Effector memory CD8-positive, alpha-beta T cell (primary cell): ENCODE measurements around the gene CERS2.

Experiments used
- ATAC-seq: fragments of 150-1000 bp; cut with Tn5 transposase; replicated peaks from 2 replicates; pipeline ENCODE4 v1.10.0; 2021; ENCODE audit warnings: mild to moderate bottlenecking, moderate library complexity
- DNase-seq, 3 experiments: peaks; one replicate each; pipeline ENCODE4 v3.0.0; 2021
- H3K27ac Mint-ChIP-seq, 2 donors: one replicate each; pipeline ENCODE4 v1.8.0; 2022; ENCODE audit warnings: mild to moderate bottlenecking in 2 of 2, mixed read lengths in 2 of 2, moderate library complexity in 2 of 2
- H3K27me3 Mint-ChIP-seq, 2 donors: one replicate each; pipeline ENCODE4 v1.8.0; 2022; ENCODE audit warnings: mixed read lengths in 2 of 2
- H3K36me3 Mint-ChIP-seq: one replicate; pipeline ENCODE4 v1.8.0; 2022; ENCODE audit warnings: mild to moderate bottlenecking, moderate library complexity, mixed read lengths; ENCODE audit not compliant: insufficient read depth
- H3K4me1 Mint-ChIP-seq, 2 donors: one replicate each; pipeline ENCODE4 v1.8.0; 2022; ENCODE audit warnings: low read depth in 2 of 2, mixed read lengths in 2 of 2
- H3K4me3 Mint-ChIP-seq, 2 donors: one replicate each; pipeline ENCODE4 v1.8.0; 2022; ENCODE audit warnings: mild to moderate bottlenecking in 2 of 2, mixed read lengths in 2 of 2, moderate library complexity in 2 of 2
- H3K9me3 Mint-ChIP-seq, 2 donors: one replicate each; pipeline ENCODE4 v1.8.0; 2022; ENCODE audit warnings: mixed read lengths in 2 of 2

Gene CERS2

DNA sequence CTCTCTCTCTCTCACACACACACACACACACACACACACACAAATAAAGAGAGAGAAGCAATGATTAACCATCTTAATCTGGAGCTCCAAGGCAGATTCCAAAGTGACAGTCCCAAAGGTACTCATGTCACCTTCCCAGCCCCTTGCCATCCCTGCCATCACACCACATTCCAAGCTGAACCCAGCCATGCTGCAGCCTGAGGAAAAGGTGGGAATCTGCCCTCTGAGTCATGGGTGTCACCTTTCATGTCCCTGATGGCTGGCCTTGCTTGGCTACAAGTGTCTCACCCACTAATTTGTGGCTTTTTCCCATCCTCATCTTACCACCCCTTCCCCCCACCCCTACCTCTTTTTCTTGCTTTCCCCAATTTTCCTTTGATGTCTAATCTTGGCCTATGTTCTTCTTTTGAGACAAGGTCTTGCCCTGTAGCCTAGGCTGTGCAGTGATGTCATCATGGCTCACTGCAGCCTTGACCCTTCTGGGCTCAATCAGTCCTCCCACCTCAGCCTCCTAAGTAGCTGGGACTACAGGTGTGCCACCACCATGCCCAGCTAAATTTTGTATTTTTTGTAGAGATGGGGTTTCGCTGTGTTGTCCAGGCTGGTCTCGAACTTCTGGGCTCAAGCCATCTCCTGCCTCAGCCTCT lies 10.7 kb upstream of the CERS2 start:
- ATAC-seq (no peak), DNase-seq (no peak)
- H3K27me3 Mint-ChIP-seq, result no peaks in the 10 kb centered on the region
- no peaks in the 10 kb centered on the region for H3K36me3 Mint-ChIP-seq
- no peak overlapping the region for H3K4me3 Mint-ChIP-seq
- no peaks in the 10 kb centered on the region for H3K4me1 Mint-ChIP-seq
- H3K27ac Mint-ChIP-seq, result peak overlapping the region in 1 of 2 donors; percentile 2
- H3K9me3 Mint-ChIP-seq, result no peaks in the 10 kb centered on the region

DNA sequence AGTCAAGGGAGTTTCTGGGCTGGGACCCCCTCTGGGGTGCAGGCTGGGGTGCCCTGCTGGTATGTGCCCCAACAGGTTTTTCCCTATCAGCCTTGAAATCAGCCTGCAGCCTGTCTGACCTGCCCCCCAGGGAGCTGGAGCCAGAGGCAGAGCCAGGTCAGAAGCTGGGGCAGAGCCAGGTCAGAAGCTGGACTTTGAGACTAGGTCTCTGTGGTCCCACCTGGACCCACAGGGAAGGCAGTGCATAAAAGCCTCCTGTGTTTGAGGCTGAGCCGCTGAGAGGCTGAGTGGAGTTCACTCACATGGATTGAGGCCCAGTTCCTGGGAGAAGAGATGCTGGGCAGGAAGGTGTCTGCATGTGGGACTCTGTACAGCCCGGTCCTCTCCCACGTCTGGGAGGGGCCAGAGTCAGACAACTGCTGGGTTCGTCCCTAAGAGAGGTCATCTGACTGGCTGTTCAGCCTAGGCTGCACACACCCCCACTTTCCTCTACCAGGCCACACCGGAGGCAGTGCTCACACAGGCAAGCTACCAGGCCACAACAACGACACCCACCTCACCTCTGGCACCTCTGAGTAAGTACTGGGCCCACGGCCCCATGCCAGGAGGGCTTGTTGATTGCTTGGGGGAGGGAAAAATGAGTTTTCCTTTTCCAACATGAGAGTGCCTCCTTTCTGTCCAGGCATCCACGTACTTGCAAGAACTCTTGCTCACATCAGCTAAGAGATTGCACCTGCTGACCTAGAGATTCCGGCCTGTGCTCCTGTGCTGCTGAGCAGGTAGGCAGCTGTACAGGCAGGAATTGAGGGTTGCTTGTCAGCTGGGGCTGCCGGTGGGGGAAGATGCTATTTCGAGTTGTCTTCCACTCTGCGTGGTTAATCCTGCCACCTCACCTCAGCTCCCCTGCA lies 7.4 kb upstream of the CERS2 start, which contains the start of gene ANXA9:
Gene ANXA9 (plus strand): TSS at position 488 of the 908 bp plus-strand sequence. CDS start 814 bp downstream, outside the sequence.
- H3K9me3 Mint-ChIP-seq, result no peaks in the 10 kb centered on the region
- no peak within 1 kb of the TSS for H3K27ac Mint-ChIP-seq
- peaks cover 5% of the 10 kb centered on the region for H3K36me3 Mint-ChIP-seq
- no peaks in the 10 kb centered on the region for H3K27me3 Mint-ChIP-seq
- peaks cover 7 to 14% of the 10 kb centered on the region in 2 donors for H3K4me1 Mint-ChIP-seq
- DNase-seq (no peak), ATAC-seq (no peak)
- no peak within 1 kb of the TSS for H3K4me3 Mint-ChIP-seq

DNA sequence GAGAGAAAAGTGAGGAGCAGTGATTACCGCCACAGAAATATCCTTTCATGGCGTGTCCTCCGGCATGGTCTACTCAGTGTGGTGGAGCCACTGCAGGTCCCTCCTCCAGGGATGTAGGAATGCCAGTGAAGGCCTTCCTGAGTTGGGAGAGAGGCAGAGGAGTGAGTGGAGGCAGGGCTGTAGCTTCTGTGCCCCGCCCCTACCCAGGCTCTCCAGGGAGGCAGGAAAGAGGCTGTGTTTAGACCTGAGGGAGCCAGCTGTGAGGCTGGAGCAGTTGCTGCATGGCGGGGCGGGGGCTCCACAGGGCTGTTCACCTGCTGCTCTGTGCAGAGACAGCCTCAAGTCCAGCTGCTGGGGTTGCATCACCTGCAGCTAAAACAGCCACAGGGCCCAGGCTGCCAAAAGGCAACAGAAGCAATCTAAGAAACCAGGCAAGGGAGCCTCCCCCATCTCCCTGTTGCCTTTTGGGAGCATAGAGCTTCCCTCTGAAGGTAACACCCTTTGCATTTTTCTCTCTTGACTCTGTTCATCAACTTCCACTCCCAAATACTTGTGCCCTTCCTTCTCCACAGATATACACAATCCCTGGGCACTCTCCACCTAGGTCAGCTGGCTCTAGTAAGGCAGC lies 6.7 kb upstream of the CERS2 start:
- H3K27me3 Mint-ChIP-seq, result no peaks in the 10 kb centered on the region
- peaks cover 15 to 21% of the 10 kb centered on the region in 2 donors for H3K4me1 Mint-ChIP-seq
- no peak overlapping the region for H3K4me3 Mint-ChIP-seq
- DNase-seq, result no peak
- H3K36me3 Mint-ChIP-seq, result peaks cover 5% of the 10 kb centered on the region
- H3K9me3 Mint-ChIP-seq, result no peaks in the 10 kb centered on the region
- no peak for ATAC-seq
- no peak overlapping the region for H3K27ac Mint-ChIP-seq

DNA sequence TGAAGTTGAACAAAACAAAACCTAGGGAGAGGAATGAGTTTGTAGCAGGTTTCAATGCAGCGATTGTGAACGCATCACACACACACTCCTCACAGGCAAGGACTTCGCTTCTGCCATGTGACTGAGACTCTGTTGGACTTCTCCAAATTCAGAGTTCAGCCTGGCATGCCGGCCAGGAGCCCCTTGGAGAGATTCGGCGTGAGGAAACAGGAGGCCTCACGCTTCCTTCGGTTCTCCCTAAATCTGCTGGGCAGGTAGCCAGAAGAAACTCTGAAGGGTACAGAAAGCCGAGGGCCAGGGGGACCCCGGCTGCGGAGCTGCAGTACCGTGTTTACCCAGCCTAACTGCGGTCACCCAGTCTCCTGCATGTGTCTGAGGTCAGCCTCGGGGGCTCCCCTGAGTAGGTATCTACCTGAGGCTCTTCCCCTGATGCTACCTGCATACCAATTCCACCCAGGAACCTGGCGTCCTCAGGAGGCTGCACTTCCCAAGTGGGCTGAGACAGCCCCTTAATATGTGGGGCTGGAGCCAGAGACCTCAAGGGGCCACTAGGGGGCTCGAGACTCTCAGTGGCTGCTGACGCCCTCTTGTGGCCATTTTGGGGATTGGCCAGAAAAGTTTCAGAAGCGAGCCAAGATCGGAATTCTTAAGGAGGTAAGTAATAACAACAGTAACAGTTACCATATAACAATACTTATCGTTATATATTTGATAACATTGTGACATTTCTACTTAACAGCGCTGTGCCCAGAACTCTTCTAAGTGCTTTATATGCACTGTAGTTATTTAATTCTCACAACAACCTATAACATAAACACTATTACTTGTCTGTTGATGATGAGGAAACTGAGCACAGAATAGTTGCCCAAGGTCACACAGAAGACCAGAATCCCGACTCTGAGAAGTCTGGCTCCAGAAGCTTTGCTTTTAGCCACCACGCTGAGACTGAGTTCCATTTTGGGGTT lies 4.7 kb upstream of the CERS2 start:
- Mint-ChIP-seq H3K27ac (peak overlapping the region in 1 of 2 donors; percentile 54), H3K4me3 (peak overlapping the region; percentile 40 to 82), H3K9me3 (no peaks in the 10 kb centered on the region), H3K36me3 (peaks cover 9% of the 10 kb centered on the region), H3K4me1 (peaks cover 17 to 25% of the 10 kb centered on the region in 2 donors), H3K27me3 (no peaks in the 10 kb centered on the region)
- ATAC-seq (peak; percentile 49), DNase-seq (peak; percentile 87 to 92 (median 89))

DNA sequence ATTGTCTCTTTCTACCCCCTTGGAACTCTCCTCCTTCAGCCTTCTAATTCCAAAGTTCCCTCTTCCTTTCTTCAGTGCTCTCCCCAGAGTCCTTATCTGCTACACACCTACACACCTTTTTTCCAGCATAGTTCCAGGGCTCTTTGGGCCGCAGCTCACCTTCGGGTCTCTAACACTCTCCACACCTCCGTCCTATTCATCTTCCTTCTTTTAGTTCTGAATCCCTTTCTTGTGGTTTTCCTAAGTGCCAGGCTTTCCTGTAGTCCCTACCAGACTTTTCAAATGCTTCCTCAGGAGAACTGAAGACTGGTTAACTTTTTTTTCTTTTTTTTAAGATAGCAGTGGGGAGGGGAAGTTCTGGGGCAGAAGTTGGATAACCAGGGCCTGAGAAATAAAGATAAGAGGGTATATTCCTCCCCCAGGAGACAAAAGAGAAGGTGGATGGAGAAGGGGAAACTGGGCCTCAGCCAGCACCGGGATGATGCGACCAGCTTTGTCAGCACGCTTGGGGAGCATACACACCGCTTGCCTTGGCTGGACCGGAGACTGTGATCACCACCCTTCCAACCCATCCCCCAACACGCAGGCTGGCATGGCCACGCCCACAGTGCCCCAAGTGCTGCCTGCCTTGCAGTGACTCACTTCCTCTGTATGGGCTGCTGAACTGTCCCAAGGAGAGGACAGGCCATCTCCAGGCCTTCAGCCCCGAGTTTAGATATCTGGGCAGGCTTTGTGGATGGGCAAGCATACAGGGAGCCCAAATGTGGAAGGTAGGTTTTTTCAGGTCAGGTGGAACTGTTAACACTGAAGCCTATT lies 2.5 kb upstream of the CERS2 start:
- Mint-ChIP-seq H3K27ac (peak overlapping the region; percentile 78 to 84), H3K9me3 (no peaks in the 10 kb centered on the region), H3K36me3 (peaks cover 12% of the 10 kb centered on the region), H3K4me3 (peak overlapping the region; percentile 82 to 85), H3K4me1 (peaks cover 34 to 41% of the 10 kb centered on the region in 2 donors), H3K27me3 (no peaks in the 10 kb centered on the region)
- DNase-seq, result peak; percentile 57 to 66 (median 63)
- ATAC-seq, result peak; percentile 35

DNA sequence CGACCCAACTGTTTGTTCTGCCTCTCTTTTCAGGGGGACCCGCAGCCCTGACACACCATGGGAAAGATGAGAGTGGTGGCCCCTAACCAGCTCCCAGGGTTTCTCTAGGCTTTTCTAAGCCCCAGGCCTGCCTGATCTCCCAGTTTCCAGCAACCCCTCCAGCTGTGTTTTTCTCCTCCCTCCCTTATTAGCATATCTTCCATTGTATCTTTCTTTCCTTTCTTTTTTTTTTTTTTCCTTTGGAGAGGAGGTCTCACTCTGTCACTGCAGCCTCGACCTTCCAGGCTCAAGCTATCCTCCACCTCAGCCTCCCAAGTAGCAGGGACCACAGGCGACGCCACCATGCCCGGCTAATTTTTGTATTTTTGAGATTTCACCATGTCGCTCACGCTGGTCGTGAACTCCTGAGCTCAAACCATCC lies 1.8 kb upstream of the CERS2 start:
- Mint-ChIP-seq H3K4me1 (peaks cover 41 to 48% of the 10 kb centered on the region in 2 donors), H3K36me3 (peaks cover 12% of the 10 kb centered on the region), H3K4me3 (peak overlapping the region; percentile 82 to 85), H3K27me3 (no peaks in the 10 kb centered on the region), H3K9me3 (no peaks in the 10 kb centered on the region), H3K27ac (peak overlapping the region; percentile 78 to 84)
- no peak for ATAC-seq
- no peak for DNase-seq

DNA sequence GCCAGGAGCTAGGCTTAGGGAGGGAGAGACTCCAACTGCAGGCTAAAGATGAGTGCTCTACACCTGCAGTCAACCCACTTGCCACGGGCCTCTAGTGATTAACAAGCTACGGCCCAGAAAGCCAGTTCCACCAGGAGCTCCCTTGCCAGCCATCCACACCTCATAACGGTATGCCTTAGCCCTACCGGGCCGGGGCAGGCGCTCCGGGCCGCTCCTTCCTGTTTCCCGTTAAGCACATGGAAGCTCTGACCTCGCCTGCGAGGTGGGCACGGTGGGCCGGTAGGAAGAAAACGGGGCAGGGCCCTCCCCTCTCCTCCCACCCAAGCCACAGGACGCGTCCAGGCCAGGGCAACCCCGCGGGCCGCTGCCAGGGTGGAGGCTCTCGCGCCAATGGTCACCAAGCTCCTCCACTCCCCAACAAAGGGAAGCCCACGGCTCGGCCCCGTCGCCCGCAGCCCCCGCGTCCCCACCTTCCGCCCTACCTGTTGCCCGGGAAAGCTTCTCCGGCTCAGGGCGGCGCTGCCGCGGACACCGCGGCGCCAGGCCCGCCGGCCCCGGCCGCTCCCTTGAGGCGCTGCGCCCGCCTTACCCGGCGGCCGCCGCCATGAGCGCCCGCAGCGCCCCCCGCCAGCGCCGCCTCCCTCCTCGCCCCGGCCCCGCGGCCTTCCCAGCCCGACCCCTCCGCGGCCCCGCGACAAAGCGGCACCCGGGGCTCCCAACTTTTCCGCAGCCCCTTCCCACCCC lies 627 bp downstream of the CERS2 start:
- H3K36me3 Mint-ChIP-seq, result peaks cover 12% of the 10 kb centered on the region
- no peaks in the 10 kb centered on the region for H3K27me3 Mint-ChIP-seq
- peak overlapping the region; percentile 92 to 95 for H3K27ac Mint-ChIP-seq
- DNase-seq, result peak; percentile 12 to 40 (median 17)
- peaks cover 55 to 56% of the 10 kb centered on the region in 2 donors for H3K4me1 Mint-ChIP-seq
- H3K4me3 Mint-ChIP-seq, result peak overlapping the region; percentile 85 to 92
- no peaks in the 10 kb centered on the region for H3K9me3 Mint-ChIP-seq
- ATAC-seq, result peak; percentile 45

DNA sequence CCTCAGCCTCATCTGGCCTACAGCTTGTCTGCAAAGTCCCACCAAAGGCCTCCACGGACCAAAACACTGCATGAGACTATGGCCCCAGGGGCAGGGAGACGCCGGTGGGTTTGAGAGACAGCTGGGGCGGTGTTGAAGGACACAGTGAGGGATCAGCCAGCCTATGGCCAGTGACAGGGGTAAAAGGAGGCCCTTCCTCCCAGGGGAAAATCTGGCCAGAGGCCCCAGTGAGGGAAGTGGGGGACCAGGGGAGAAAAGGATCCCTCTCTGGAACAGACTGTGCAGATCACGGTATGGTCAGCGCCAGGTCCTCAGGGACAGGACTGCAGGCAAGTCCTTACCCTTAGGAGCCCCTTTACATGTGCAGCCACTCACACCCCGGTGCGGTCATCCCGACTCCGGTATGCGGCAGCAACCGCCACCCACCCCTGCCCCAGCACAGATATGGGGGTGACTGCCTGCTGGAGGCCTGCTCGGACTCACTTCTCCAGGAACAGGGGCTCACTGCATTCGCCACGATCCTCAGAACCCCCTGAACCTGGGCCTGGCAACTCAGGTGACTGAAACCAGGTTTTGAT lies 1.3 kb downstream of the CERS2 start:
- ATAC-seq (no peak), DNase-seq (no peak)
- H3K27me3 Mint-ChIP-seq, result no peaks in the 10 kb centered on the region
- peak overlapping the region; percentile 85 to 92 for H3K4me3 Mint-ChIP-seq
- peak overlapping the region; percentile 92 to 95 for H3K27ac Mint-ChIP-seq
- H3K9me3 Mint-ChIP-seq, result no peaks in the 10 kb centered on the region
- peaks cover 55 to 57% of the 10 kb centered on the region in 2 donors for H3K4me1 Mint-ChIP-seq
- H3K36me3 Mint-ChIP-seq, result peaks cover 10% of the 10 kb centered on the region

DNA sequence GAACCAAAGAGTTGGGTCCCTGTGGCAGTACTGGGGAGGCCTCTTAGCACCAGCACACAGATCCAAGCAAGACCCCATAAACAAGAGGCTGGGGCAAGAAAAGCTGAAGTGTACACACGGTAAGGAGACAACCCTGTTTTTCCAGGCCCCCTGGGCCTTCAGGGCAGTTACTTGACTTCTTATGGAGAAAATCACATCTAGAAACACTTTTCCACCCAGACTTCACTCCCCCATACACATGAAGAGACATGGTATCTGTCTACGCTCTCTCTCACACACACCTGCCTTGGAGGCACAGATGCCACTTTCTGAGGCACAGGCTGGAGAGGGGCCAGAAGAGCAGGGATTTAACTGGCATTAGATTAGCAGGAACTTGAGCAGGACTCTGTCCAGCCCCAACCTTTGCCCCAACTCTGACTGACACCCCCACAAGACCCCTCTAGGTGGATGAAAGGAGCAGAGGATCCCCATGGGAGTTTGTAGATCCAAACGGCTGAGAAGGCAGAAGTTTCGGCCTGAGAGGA lies 2.2 kb downstream of the CERS2 start:
- DNase-seq (no peak), ATAC-seq (no peak)
- Mint-ChIP-seq H3K9me3 (no peaks in the 10 kb centered on the region), H3K27ac (peak overlapping the region; percentile 92 to 95), H3K4me3 (peak overlapping the region; percentile 85 to 92), H3K27me3 (no peaks in the 10 kb centered on the region), H3K4me1 (peaks cover 53 to 58% of the 10 kb centered on the region in 2 donors), H3K36me3 (peaks cover 16% of the 10 kb centered on the region)

DNA sequence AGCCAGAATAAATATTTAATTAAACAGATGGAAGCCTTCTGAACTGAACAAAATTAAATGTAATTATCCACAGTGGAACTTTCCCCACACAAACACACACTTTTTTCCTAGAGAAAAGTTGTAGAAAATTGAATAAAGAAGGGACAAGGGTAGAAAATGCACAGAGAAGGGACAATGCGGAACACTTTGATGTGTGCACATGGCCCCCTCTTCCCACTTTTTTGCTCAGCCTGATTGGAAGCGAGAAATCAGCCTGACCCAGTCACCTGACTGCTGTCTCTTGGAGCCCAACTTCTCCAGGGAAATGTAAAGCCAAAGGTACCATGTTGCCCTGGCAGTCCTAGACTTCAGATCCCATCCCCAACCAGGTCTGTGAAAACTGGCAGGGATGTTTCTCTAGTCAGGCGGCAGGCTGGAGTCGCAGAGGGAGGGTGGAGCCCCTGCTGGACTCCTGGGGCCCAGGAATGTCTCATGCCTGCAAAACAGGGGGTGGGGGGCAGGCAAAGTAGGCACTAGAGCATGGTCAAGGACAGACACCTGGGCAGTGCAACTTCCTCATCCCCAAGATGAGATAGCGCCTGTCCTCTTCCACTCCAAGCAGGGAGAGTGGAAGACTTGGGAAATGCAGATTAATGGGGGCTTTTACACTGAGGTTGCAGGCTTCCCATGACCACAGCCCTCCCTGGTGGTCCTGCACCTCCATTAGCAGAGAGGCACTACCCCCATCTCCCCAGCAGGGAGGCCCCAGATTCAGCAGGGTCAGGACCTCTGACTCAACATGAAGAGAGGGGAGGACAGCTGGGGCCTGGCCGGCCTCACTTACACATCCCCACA lies 2.8 kb downstream of the CERS2 start:
- H3K27me3 Mint-ChIP-seq, result no peaks in the 10 kb centered on the region
- ATAC-seq (no peak), DNase-seq (no peak)
- H3K4me1 Mint-ChIP-seq, result peaks cover 46 to 51% of the 10 kb centered on the region in 2 donors
- H3K9me3 Mint-ChIP-seq, result no peaks in the 10 kb centered on the region
- peak overlapping the region; percentile 85 to 92 for H3K4me3 Mint-ChIP-seq
- H3K27ac Mint-ChIP-seq, result peak overlapping the region; percentile 92 to 95
- H3K36me3 Mint-ChIP-seq, result peaks cover 22% of the 10 kb centered on the region
